ENCODE data around the gene PCDHGB6. TPM values are rescaled to one million over a fixed set of nuclear protein-coding genes. Genes with fewer than 3 reads are reported as not detected.
A peak's percentile ranks its signal among the peaks of the same experiment; 100 is the strongest.

PCDHGB6 gene
- total and polyA plus RNA-seq, 11 donors, result 2.3 to 10.4 (median 6.2) TPM

GRCh38 chr5:141369994-141370848 lies 37.6 kb upstream of the PCDHGB6 start, which contains the start of gene PCDHGB3:
Gene PCDHGB3 (plus strand): TSS chr5:141370242. CDS start chr5:141370395, 153 bp downstream.
- peaks cover 0 to 31% (median 2%) of the 10 kb centered on the region in 12 donors for H3K4me1 ChIP-seq
- H3K36me3 ChIP-seq, result peaks cover 0 to 36% (median 0%) of the 10 kb centered on the region in 9 donors
- H3K27me3 ChIP-seq, result peaks cover 0 to 50% (median 0%) of the 10 kb centered on the region in 9 donors
- TF ChIP-seq CTCF (IDR thresholded peaks at IDR 0.05) (peak in 11 of 12 donors; percentile 15 to 55 (median 38)), POLR2A (IDR thresholded peaks at IDR 0.05) (no peak)
- peak within 1 kb of the TSS in 9 of 12 donors; percentile 22 to 44 (median 38) for H3K4me3 ChIP-seq
- DNase-seq (peak in 3 of 5 donors; percentile 40 to 70 (median 62)), ATAC-seq (peak; percentile 75 to 92 (median 89))
- peak within 1 kb of the TSS in 6 of 12 donors; percentile 16 to 53 (median 44) for H3K27ac ChIP-seq
- H3K9me3 ChIP-seq, result peaks cover 0 to 100% (median 62%) of the 10 kb centered on the region in 12 donors
- intact Hi-C loops (cut with DNase I), result loop anchor here in 2 of 10 donors (10.0 kb wide), 1 partner anchor 45 kb away; the partner anchor contains the start of genes PCDHGA10 (in 2 of the 2) and PCDHGB7 (in 2 of the 2)
- WGBS, 4 donors, result 22 to 39% (median 27%) methylated on average over 30 to 32 of the region's 32 CpGs

DNA sequence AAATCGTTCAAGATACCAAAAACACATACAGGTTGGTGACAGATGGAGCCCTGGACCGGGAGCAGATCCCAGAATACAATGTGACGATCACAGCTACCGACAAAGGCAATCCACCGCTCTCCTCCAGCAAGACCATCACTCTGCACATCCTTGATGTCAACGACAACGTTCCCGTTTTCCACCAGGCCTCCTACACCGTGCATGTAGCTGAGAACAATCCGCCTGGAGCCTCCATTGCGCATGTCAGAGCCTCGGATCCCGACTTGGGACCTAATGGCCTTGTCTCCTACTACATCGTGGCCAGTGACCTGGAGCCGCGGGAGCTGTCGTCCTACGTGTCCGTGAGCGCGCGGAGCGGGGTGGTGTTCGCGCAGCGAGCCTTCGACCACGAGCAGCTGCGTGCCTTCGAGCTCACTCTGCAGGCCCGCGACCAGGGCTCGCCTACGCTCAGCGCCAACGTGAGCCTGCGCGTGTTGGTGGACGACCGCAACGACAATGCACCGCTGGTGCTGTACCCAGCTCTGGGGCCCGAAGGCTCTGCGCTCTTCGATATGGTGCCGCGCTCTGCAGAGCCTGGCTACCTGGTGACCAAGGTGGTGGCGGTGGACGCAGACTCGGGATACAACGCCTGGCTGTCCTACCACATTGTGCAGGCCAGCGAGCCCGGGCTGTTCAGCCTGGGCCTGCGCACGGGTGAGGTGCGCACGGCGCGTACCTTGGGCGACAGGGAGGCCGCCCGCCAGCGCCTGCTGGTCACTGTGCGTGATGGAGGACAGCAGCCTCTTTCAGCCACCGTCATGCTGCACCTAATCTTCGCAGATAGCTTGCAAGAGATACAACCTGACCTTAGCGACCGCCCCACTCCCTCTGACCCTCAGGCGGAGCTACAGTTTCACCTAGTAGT lies 36.0 kb upstream of the PCDHGB6 start:
- H3K4me1 ChIP-seq, result peaks cover 0 to 31% (median 2%) of the 10 kb centered on the region in 12 donors
- peaks cover 0 to 99% (median 61%) of the 10 kb centered on the region in 12 donors for H3K9me3 ChIP-seq
- TF ChIP-seq POLR2A (IDR thresholded peaks at IDR 0.05), result no peak
- ATAC-seq, result peak in 3 of 4 donors; percentile 18 to 20 (median 19)
- WGBS, 4 donors, result 34 to 48% (median 42%) methylated on average over 25 to 69 of the region's 69 CpGs
- peaks cover 0 to 34% (median 0%) of the 10 kb centered on the region in 9 donors for H3K27me3 ChIP-seq
- H3K27ac ChIP-seq, result no peak overlapping the region
- no peak overlapping the region for H3K4me3 ChIP-seq
- intact Hi-C loops (cut with DNase I), result no loop called here
- peak in 1 of 5 donors; percentile 25 for DNase-seq
- H3K36me3 ChIP-seq, result peaks cover 0 to 26% (median 0%) of the 10 kb centered on the region in 9 donors

DNA sequence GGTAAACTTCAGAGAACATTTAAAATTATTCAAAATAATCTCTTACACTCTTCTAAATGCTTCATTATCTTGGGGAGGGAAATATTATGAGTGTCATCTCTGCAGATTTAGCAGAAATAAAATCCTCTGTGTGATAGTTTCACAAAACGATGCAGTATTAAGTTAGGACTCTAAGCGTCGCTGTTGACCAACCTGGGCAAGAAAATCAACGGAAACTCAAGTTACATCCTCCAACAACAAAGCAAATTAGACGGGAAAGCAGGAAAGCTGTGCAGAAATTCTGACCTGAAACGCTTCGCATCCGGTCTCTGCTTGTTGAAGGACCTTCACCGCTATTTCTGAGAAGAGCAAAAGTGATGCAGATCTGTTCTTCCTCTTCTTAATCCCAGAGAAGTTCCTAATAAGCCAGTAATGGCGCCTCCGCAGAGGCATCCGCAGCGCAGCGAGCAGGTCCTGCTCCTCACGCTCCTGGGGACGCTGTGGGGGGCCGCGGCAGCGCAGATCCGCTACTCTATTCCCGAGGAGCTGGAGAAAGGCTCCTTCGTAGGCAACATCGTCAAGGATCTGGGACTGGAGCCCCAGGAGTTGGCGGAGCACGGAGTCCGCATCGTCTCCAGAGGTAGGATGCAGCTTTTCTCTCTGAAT lies 34.0 kb upstream of the PCDHGB6 start, which contains the start of gene PCDHGA6:
Gene PCDHGA6, plus strand, starts transcription at position 219 of the 645 bp plus-strand sequence. Its CDS starts 193 bp downstream, at position 412.
- peaks cover 0 to 31% (median 0%) of the 10 kb centered on the region in 9 donors for H3K27me3 ChIP-seq
- peak within 1 kb of the TSS in 10 of 12 donors; percentile 9 to 42 (median 31) for H3K4me3 ChIP-seq
- peak in 11 of 12 donors; percentile 19 to 50 (median 41) for TF ChIP-seq CTCF (IDR thresholded peaks at IDR 0.05)
- no peak for TF ChIP-seq POLR2A (IDR thresholded peaks at IDR 0.05)
- peaks cover 0 to 99% (median 64%) of the 10 kb centered on the region in 12 donors for H3K9me3 ChIP-seq
- intact Hi-C loops (cut with DNase I), result no loop called here
- no peak for ATAC-seq
- H3K4me1 ChIP-seq, result peaks cover 0 to 31% (median 2%) of the 10 kb centered on the region in 12 donors
- peaks cover 0 to 36% (median 0%) of the 10 kb centered on the region in 9 donors for H3K36me3 ChIP-seq
- DNase-seq, result no peak
- WGBS, 4 donors, result 25 to 41% (median 30%) methylated on average over 25 to 27 of the region's 27 CpGs
- H3K27ac ChIP-seq, result no peak within 1 kb of the TSS

Data from heart left ventricle (tissue), 16 donors.